Measurements from ENCODE around the gene CYP3A7.

GRCh38 chr7:99739699-99740572 is 4.9 kb upstream of the CYP3A7 start:
- TF ChIP-seq, protein P1, sequence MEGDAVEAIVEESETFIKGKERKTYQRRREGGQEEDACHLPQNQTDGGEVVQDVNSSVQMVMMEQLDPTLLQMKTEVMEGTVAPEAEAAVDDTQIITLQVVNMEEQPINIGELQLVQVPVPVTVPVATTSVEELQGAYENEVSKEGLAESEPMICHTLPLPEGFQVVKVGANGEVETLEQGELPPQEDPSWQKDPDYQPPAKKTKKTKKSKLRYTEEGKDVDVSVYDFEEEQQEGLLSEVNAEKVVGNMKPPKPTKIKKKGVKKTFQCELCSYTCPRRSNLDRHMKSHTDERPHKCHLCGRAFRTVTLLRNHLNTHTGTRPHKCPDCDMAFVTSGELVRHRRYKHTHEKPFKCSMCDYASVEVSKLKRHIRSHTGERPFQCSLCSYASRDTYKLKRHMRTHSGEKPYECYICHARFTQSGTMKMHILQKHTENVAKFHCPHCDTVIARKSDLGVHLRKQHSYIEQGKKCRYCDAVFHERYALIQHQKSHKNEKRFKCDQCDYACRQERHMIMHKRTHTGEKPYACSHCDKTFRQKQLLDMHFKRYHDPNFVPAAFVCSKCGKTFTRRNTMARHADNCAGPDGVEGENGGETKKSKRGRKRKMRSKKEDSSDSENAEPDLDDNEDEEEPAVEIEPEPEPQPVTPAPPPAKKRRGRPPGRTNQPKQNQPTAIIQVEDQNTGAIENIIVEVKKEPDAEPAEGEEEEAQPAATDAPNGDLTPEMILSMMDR (IDR thresholded peaks at IDR 0.05), result no peak
- no peak for TF ChIP-seq POLR2A (IDR thresholded peaks at IDR 0.05)
